Right forelimb (tissue), 1 donor: ENCODE data around the gene CNNM2.

Source experiments
- DNase-seq: peaks from one replicate; pipeline ENCODE4 v3.0.0-alpha.2; 2018

Gene CNNM2

DNA sequence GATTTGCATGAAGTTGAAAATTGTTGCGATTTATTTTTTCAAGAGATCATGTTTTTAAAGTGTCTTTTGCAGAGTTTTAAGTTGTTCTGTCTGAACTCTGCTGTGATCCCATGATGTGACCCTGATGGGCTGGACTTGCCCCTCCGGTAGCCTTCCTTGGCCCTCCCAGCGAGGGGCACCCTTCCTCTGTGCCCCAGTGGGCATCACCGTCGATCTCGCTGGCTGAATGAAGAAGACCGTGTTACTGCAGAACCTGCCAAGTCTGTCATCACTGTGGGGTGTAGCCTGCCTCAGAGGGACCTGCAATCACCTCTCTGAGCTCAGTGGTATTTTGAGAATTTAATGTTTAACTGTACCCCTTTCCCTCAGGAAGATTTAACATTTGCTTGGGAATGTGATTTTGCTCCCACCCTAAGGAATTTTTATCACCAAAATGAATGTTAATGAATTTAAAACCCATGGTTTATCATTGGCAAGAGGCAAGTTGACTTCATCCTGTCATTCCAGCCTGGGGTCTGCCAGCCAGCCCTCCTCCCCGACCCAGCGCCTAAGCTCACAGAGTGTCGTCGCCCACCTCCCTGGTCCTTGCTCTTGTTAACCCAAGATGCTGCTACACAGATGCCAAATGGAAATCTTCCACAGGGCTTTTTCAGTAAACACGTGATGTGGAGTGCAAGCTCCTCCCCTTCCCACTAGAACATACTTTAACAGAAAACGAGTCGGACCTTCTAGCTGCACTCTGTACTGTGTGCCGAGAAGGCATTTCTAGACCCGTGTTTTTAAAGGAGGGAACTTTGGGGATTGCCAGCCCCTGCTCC, 159.6 kb downstream of the CNNM2 start:
- DNase-seq = no peak

DNA sequence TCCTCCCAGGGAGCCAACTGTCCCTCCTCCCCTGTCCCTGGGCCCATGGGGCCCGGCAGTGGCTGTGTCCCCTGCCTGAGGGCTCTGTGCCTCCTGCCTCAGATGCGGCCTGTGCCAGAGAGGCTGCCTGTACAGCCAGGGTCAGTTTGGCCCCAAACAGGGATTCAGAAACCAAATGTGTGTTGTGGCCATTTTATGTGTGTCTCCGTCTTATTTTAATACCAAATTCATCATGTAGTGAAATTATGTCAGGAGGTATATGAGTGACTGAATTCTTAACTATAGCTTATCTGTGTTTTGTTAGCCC, 160.2 kb downstream of the CNNM2 start:
- DNase-seq = no peak

DNA sequence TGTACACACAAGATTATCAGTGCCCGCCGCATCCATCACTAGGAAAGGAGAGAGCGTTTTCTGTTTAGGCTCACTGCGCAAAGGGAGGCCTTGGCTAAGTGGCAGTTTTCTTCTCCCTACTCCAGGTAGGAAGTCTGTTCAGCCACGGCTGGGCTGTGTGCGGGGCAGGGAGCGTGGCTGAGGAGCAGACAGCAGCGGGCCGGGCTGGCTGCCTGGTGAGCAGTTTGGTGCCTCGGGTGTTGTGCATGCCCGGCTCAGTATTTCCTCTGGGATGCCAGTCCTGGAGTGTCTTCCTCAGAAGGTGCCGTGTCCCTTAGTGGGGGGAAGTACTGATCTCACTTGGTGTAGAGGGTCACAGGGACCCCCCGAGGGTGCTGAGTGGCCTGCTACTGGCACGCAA, 160.6 kb downstream of the CNNM2 start:
- no peak for DNase-seq

DNA sequence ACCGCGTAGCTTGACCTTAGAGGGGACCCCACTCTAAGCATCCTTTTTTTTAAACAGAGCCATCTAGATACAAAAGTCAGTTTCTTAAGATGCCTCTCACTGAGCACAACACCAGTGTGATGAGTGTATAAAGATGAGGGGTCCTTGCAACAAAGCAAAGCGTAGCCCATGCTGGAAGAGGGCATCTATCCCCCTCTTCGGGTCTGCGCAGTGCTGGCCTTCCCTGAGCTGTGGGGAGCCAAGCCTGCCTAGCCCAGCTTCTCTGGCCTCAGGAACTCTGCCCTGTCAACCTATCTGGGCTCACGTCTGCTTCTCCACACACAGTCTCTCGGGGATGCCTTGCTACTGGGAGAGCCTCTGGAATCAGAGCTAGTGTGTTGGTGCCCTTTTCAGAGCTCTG, 161.0 kb downstream of the CNNM2 start:
- DNase-seq = no peak

DNA sequence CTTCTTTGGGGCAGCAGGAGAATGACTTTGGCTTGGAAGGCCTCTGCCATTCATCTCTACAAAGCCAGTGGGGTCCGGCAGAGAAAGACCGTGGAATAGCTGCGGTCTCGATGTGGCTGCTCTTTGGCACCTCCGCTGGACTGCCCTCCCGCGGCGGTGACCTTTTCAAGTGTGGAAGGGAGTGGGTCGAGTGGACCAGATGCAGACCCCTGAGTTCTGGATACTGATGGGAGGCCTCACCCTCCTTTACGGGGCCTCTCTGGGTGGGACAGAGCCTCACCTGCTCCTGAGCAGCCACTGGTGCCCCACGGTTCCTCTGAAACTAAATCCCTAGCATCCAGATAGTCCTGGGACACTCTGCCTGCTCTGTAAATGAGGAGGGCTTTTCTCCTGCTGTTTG, 161.9 kb downstream of the CNNM2 start:
- DNase-seq = no peak

DNA sequence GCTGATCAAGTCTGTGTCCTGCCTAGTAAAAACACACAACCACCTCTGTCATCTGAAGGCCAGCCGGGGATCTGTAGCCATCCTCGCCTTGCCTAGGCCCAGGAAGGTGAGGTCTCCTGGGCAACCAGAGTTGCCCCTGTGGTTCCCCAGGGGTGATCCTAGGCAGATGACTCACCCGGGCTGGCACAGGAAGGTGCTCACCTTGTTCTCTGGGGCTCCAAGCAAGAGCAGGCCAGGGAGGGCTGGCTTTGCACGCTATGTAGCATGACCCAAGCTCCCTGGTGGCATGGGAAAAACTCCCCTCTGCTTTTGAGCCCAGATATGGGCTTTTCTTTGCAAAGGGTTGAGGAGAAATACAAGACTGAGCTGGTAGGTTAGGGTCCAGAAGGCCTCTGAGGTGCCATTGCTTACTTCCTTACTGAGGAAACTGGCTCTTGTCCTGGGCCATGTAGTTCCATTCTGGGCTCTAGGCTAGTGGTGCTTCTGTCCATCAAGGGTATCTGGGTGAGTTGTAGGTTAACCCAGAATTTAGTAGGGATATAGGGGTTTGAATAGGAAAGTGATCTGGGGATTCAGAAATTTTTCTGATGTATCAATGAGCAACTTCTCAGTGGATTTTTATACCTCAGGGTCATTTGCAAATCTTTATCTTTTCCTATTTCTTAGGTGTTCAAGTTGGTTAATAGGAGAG, 162.9 kb downstream of the CNNM2 start:
- no peak for DNase-seq

DNA sequence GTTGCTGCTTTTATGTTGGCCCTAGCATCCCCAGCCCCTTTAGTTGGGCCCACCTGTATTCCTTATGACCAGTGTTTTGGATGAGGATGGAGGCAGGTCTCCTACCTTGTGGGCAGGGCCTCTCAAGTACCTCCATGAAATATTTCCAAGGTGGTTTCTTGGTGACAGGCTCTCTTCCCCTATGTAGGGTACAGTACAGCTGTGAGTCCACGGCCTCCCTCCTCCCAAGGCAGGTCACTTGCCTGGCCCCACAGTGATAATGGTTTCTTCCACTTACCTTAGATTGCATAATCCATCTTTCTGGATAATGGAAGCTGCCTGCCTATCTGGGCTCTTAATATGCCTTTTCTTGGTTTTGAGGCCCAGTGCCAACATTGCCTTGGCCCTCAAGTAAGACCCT, 164.6 kb downstream of the CNNM2 start:
- no peak for DNase-seq

DNA sequence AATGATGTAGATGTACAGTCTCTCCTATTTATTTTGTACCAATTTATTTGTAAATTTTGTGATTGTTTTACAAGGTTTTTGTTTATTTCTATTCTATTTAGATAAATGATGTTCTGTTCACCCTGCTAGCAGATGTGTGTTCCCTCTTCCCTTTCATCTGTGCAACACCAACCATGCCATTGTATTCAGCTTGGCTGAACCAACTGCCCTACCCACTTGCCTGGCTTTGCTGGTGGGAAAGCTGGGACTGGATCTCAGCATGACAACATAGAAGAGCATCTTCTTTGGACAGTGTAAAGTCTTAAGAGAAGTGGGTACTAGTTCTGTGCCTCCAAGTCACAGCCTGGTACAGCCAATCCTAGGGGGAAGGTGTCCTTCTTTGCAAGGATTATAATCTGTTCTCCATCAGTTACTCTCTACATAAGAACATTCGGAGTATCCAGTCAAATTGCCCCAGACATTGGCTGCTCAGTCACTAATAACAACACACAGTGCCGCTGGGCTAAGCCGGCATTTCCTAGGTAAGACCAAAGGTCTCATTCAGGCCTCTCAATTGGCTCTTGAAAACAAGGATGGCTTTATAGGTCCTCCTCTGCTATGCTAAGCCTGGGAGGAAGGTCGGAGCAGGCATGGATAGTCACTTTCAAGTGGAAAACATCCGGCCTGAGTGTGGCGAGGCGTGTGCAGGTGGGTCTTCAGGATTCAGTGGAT, 165.3 kb downstream of the CNNM2 start:
- no peak for DNase-seq

DNA sequence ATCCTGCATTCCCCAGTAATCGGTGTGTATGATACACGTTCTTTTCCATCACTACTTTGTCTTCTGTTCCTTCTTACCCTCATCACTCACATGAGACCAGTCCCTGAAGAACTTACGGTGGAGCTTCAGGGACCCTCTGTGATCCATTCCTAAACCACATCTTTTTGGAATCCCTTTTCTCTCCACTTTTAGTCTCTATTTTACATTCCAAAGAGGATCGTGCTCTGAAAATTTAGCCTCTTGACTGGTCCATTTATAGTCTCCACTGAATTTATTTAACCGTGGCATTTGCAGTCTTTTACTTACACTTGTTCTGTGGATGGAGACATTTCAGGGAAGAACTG, 165.9 kb downstream of the CNNM2 start:
- no peak for DNase-seq

DNA sequence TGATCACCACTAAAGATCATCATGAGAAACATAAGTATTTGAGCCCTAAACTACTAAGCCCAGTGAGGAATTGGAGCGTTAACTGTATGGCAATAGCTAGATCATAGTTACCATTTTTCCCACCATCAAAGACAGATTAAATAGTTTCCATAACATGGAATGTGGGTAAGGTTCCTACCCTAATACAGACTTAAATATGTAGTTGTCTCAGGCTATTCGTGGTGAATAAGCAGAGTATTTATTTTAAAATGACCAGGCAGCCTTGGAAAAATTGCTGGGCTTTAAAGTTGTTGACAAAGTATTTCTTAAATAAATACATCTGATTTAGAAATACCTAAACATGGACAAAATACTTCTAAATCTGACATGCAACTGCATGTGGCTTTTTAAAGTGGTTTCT, 168.2 kb downstream of the CNNM2 start:
- no peak for DNase-seq

DNA sequence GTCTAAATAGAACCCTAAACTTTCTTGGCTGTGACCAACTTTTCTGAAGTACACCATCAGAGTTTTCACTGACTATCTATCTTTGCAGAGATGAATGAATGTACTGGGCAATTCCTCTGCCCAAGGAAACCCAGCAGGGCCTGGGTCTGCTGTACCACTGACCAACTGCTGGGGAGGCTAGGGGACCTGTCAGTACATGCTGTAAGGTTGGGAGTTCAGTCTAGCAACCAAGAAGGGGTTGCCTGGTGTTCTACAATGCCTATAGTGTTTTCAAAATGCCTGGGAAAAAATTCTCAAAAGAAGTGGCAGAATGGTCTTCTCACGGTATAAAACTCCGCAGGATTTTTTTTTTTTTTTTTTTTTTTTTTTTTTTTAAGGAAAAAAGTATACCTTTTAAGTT, 168.7 kb downstream of the CNNM2 start:
- DNase-seq = no peak

DNA sequence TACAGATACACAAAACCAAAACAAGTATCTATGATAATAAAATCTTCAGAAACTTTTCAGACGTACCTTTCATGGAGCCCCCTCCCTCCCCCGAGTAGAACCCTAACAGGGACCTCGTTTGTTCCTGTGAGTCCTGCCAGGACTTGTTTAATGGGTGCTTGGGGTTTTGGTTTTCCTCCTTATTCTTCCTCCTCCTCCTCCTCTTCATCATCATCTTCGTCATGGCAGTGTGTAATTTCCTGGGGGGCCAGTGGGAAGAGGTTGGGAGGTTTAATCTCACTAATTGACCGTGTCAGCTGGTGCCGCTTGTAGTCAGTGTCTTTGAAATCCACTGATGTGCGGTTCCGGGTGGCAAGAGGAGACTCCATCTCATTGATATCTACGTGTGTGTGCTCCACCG, 171.4 kb downstream of the CNNM2 start:
- no peak for DNase-seq

DNA sequence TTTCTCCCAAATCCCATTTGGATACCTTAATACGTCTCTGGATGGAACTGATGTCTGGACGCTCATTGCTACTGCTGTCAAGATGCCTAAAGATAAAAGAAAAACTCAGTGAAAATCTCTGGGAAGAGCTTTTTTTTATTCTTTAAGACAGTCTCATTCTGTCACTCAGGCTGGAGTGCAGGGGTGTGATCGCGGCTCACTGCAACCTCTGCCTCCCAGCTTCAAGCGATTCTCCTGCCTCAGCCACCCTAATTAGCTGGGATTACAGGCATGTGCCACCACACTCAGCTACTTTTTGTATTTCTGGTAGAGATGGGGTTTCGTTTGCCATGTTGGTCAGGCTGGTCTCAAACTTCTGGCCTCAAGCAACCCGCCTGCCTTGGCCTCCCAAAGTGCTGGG, 172.8 kb downstream of the CNNM2 start:
- DNase-seq = no peak

DNA sequence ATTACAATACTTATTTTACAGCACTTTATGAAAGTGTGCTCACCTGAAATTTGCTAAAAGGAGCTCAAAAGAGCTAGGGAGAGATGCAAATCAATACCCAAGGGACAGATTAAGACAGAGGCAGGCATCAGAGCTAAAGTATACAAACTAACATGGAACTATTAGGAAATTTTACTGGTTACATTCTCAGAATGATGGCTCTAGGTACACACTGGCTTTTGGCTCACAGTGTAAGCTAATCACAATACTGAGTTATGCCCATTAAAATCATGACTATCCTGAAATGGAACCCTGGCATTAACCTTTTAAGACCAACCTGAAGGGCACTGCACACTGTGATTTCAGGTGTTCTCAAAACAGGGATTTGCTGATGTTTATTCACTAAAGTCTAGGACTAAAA, 176.9 kb downstream of the CNNM2 start:
- DNase-seq = no peak

DNA sequence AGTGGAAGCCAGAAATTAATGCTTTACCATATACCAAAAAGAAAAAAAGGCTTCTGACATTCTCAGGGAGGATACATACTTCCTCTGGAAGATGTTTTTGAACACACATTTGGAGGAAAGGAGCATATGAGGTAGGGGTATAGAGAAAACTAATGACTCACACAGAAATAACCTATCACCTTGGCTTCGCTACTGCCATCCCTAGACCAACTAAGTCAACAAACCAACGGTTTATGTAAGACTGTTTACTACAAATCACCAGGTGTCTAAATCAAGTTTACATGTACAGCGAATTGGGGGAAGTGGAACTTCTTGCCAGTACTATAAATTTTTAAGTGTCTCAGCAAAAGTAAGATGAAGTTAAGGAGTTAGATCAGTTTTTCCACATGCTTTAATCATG, 178.0 kb downstream of the CNNM2 start:
- DNase-seq = no peak

DNA sequence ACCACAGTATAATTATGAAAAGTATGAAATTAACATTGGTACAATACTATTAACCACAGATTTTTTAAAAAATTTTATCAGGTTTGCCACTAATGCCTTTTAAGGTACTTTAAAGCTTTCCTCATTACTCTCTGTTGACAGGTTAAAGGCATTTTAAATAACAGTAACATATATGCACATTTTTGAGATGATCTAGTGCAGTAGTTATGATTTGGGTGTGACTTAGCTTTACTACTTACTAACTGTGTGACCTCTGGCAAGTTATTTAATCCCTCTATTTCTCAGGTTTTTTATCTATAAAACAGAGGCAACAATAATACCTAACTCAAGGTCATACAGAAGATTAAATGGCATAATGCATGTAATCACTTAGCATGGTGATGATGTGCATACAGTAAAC, 180.1 kb downstream of the CNNM2 start:
- no peak for DNase-seq

DNA sequence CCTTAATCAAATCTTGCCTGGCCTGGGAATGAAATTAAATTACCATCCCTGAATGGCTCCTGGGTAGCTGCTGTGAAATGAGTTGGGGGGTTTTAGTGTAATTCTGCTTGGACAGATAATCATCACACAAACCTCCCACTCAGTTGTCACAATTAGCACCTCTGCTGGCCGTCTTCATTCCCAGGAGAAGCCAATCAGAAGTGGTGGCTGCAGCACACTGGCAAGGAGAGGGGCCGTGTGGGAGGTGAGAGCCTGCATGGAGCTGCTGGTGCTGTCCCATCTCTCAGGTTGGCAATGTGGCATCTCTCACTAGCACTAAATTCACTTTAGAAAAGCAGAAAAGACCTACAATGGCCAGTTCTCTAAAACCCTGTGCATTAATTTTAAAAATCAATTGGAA, 182.5 kb downstream of the CNNM2 start:
- no peak for DNase-seq

DNA sequence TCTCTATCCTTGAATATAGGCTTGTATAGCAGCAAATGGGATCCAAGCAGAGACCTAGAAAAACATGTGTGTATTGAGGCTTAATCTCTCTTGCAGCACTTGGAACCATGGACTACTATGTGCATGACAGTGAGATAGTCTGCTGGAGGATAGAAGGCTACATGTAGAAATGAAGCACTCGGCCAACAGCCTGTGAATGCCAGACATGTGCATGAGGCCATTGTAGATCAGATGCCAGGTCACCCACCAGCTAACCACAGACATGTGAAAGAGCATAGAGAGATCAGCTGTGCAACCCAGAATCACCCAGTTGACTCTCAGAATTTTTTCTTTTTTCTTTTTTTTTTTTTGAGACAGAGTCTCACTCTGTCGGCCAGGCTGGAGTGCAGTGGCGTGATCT, 184.1 kb downstream of the CNNM2 start:
- DNase-seq = no peak

DNA sequence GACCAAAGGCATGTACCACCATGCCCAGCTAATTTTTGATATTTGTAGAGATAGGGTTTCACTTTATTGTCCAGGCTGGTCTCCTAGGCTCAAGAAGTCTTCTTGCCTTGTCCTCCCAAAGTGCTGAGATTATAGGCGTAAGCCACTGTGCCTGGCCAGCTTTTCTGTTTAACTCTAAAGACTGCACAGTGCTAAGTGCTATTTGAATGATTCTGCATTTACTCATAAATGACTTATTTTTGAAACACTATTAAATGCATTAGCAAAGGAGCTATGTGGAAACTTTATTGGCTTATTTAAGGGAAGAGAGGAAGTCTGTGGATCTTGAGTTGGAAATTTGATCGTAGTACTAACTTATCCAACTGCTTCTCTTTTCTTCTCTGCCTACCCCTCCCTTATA, 185.9 kb downstream of the CNNM2 start:
- no peak for DNase-seq

DNA sequence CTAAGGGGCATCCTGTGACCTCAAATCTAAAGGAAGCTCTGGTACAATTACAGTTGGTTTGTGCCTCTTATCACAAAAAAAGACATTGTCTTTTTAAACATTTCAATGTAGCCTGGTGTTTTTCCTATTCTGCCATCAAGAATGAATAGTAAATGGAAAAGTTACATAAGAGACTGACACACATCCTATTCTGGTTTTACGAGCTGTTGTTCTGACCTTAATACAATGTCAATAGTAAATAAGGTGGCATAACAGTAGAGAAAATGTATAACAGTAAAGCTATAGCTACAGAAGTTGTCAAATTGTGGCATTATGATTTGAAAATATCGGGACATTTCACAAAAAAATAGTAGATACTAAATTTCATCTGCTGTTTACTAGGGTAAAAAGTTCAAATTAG, 186.6 kb downstream of the CNNM2 start:
- no peak for DNase-seq

DNA sequence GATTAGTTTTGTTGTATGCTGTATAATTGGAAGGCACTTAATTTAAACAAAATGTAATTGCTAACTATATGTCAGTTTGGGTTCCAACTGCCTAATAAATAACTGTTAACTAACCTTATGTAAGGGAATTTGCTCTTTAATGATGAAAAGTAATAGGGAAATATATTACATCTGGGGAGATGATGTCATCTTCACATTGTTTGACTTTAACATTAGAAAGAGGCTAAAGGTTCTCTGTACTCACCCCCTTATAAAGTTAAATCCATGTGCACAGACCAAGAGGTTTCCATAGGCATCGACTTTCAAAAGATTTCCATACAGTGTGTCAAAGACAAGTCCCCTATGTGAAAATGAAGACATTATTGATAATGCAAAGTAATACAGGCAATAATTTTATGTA, 187.4 kb downstream of the CNNM2 start:
- DNase-seq = no peak

DNA sequence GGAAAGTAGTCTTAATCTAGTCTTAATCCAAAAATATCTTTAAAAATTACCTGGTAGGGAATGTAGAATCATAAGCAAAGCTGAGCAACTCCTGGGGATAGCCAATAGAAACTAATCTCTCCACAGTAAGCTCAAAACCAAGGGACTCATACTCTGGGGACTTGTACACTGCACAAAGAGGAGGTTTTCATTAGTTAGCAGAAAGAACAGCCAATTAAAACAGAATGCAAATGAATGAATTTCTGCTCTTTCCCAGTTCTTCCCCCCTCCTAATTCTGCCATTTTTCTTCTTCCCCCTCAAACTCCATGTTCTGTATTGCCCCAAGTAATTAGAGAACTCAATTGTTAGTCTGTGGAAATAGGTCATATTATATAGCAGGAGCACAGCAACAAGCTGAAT, 188.4 kb downstream of the CNNM2 start:
- no peak for DNase-seq

DNA sequence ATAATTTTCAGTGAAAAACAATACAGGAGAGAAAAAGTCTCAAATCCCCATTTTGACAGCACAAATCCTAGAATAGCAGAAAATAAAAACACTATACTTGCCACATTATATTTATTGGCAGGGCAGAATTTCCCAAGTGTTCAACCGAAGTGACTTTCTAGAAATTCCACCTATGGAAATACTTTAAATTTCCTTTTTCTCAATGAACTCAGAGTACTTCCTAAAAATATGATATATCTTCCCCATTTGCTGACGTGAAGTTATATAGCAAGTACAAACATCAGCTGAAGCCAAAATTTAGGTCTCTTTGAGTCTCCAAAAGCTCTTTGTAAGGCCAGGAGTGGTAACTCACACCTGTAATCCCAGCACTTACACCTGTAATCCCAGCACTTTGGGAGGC, 191.7 kb downstream of the CNNM2 start:
- DNase-seq = no peak

DNA sequence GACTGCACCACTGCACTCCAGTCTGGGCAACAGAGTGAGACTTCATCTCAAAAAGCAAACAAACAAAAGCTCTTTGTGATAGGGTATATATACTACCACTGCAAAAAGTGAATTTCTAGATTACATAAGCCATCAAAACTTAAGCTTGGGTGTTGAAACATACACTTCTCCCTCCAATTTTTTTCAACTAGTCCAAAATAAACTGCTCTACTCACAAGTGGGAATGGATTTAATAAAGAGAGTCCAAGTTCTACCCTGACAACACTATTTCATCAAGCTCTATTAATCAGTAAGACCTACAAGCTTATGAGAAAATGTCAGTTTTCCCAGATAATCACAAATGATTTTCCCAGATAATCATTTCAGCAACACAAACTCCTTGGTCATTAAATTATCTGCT, 192.3 kb downstream of the CNNM2 start:
- DNase-seq = no peak
